Stimulated activated CD4-positive, alpha-beta T cell treated with anti-CD3 and anti-CD28 coated beads, Interleukin-15, amount 100 ng/mL, for 24 hours (primary cell): ENCODE measurements around the gene ZNF550.

ENCODE experiments used
- DNase-seq: peaks from one replicate; pipeline ENCODE4 v3.0.0-alpha.2; 2020

Gene ZNF550

GRCh38 chr19:57559404-57560025 lies at the start of gene ZNF550:
ZNF550 (minus strand) TSS chr19:57559863; CDS start chr19:57559682, 181 bp downstream.
- DNase-seq, result peak; percentile 91

- DNase-seq, result no peak
These were observed 47.3 kb upstream of the ZNF550 start for GRCh38 chr19:57606931-57607330.

- peak; percentile 93 for DNase-seq
These were observed 40.2 kb upstream of the ZNF550 start, which contains the start of gene ZNF530 for GRCh38 chr19:57599761-57600383. ZNF530 (plus strand) TSS chr19:57599885; CDS start chr19:57604346, 4,461 bp downstream.

DNA sequence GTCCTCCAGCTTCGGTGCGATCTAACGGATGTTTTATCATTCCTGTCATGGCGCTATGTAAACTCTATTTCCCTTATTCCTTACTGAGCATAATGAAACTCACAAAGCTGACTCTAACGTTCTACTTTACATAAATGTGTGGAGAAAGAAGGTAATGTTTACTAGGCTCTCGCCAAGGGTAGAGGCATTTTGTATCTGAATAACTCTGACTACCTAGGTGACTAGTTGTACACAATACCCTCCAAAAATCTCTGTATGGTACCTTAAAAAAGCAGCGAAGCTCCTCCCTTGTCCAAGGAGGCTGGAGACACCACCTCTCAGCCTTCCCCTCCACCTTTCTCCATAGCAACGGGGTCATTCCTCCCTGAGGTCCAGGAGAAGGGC lies 39.7 kb upstream of the ZNF550 start:
- no peak for DNase-seq

GRCh38 chr19:57587529-57587928 lies 27.9 kb upstream of the ZNF550 start:
- DNase-seq, result no peak

DNA sequence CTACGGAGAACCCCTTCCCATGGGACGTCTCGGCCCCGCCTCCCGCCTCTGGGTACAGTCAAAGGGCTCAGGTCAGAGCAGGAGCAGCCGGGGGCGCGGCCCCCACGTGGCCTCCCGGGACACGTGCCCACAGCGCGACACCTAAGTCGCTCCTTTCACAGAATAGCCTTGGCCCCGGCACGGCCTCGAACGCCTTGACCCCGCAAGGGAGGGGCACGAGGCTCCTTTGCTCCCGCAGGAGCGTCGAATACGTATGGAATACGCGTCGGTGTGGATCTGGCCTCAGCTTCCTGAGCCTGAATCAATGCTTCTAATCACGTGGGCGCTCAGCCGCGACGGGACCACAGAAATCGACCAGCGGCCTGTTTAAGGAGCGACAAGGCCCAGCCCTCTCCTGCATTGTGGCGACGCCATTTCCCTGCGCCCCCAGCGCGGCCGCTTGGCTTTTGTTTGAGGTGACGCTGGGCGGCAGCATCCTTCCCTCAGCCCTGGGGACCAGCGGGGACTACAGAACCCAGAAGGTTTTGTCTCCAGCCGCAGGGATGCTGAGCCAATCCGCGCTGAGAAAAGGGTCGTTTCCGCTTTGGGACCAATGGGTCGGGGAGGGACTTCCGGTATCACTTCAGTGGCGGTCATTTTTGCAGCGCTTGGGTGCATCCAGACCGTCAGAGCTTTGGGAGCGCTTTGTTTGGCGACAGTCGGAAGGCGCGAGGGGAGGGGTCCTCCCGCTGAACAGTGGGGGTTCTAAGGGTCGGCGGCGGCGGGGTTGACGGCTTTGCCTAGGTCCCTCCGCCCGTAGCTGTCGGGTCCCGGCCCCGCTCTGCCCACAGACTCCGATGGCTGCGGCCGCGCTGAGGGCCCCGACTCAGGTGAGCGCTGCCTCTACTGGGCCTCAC lies 24.1 kb upstream of the ZNF550 start, which contains the start of gene ZIK1:
TSS of gene ZIK1 (plus strand) at position 625 of the 896 bp plus-strand sequence. CDS start at position 837, 212 bp downstream.
- DNase-seq, result peak; percentile 86

DNA sequence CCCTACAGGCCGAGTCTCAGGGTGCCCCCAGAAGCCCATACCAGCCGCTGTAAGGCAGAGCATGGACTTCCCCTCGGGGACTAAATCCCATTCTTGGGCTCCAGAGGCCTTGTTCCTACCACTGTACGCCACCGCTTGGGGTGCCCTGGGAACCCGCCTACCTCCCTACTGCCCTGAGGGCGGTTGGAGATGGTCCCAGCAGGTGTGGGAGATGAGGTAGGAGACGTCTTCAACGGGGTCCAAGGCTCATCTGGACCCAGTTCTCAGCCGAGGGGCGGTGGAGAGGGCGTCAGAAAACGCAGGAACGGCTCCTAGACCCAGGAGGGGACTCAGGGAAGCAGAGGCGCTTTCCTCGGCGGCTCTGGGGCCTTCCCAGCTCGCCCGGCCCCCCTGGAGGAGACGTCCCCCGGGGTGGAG lies 23.4 kb upstream of the ZNF550 start:
- DNase-seq, result no peak

DNA sequence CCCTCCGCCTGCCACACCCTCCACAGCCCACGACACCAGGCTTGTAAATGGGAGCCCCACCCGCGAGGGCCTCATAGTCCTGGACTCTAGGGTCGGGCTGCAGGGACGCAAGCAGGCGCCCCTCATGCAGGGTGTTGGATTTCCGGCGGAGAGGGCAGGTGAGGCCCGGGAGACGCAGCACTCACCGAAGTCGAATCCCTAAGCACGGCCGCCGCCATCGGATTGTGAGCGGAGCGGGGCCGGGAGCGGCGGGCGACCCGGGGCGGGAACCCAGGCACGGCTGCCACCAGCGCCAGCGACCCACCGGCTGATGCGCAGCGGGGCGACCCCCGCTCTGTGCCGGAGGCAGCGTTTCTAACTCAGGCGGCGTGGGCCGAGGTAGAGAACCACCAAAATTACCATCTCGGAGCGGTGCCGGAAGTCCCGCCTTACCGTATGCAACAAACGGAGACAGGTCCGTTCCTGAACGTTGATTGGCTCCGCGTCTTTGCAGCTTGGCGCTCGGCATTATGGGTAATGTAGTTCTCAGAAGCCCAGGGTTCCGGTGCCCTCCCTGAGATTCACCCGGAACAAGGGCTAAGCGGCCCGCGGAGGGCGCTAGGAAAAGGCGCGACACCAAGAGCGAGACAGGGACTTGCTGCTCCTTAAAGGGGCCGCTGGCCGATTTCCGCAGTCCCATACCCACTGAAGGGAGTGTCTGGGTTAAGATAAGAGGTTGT lies 19.0 kb upstream of the ZNF550 start, which contains the start of gene ZNF416:
TSS of gene ZNF416 (minus strand) at position 425 of the 719 bp plus-strand sequence. CDS start at position 218, 207 bp downstream.
- DNase-seq, result peak; percentile 94

- DNase-seq, result no peak
These were observed 17.0 kb upstream of the ZNF550 start for GRCh38 chr19:57576661-57577060.

DNA sequence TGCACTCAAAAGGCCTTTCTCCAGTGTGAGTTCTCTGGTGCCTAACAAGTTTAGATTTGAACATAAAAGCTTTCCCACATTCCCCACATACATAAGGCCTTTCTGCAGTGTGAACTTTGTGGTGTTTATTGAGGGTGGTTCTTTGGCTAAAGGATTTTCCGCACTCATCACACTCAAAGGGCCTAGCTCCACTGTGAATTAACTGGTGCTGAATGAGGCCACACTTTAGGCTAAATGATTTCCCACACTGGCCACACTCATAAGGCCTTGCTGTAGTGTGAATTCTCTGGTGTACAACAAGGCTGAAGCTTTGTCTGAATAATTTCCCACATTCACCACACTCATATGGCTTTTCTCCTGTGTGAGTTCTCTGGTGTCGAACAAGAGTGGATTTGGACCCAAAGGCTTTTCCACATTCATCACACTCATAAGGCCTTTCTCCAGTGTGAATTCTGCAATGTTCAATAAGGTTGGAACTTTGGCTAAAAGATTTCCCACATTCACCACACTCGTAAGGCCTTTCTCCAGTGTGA lies 12.8 kb upstream of the ZNF550 start:
- no peak for DNase-seq

- DNase-seq, result no peak
These were observed 11.0 kb upstream of the ZNF550 start for GRCh38 chr19:57570707-57571106.

DNA sequence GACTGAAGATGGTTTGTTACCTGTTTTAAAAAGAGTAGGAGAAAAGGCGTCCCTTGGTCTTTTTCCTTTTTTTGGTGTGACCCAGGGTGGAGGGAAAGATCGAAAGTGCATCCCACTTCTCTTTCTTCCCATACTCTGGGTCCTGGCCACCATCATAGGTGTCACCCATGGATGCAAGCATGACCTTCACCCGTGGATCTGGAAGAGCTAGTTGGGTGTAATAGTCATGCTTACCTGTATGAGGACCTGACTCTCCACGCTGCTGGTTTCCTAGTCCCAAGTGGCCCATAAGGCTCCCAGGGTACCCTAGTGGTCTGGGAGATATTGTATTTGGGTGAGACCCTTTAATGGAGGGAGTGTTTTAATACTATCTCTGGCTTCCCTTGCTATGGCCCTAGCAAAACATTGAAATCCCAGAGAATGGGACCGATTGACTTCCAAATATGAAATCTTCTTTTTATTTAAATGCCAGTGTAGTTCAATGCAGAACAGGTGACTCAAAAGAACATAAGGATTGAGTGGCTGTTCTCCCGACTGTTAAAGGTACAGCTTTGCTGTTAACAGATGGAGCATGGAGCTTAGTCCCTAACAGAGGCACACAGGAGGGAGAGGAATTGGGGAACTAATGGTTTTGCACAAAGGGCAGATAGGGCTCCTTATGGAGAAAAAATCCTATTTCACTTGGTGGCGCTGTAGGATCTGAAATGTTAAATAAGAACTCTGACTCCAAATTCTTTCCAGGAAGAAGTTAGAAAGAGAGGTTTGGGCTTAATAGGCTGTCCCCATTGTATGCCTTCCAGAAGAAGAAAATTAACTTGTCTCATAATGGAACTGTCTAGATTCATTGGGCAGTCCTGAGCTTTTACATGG lies 7.0 kb upstream of the ZNF550 start:
- peak; percentile 4 for DNase-seq

GRCh38 chr19:57563547-57563946 lies 3.9 kb upstream of the ZNF550 start:
- DNase-seq, result no peak

GRCh38 chr19:57560049-57560491 lies 407 bp upstream of the ZNF550 start:
- no peak for DNase-seq

DNA sequence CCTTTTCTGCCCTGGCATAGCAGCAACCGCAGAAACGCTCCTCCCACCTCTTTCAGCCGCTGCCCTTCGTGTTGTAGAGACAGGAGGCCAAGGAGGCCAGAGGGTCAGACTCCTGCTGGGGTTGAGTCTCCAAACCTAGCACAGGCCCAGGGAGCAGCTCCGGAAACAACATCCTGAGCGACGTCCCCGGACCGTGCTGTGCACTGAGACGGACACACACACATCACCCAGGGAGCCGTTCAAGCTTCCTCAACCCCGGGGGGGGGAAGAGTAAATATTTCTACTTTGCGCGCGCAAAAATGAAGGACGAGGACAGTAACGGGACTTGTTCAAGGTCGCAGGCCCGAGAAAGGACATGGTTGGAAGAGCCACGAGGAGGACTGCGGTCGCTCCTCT lies 657 bp downstream of the ZNF550 start:
- DNase-seq, result peak; percentile 25

GRCh38 chr19:57558525-57558924 lies 1.1 kb downstream of the ZNF550 start:
- DNase-seq, result no peak

DNA sequence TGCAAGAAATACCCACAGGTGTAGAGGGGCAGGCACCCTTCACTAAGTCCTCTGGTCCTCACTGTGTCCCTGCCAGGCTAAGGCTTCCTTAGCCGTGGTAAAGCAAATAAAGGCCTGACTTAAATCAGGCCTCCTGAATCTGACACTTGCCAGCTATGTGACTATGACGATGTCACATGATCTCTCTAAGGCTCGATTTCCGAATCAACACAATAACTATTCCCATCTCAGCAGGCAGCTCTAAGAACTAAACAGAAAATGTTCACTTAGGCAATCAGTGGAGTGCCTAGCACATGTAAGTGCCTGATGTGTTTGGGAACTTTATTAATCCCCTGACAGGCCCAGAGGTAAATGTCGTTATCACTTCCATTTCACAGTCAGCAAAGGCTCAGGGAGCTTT lies 2.0 kb downstream of the ZNF550 start:
- no peak for DNase-seq

GRCh38 chr19:57552432-57552831 lies 7.2 kb downstream of the ZNF550 start:
- DNase-seq, result no peak

- DNase-seq, result no peak
These were observed 13.2 kb downstream of the ZNF550 start for GRCh38 chr19:57546513-57546912.

GRCh38 chr19:57537953-57538547 lies 21.6 kb downstream of the ZNF550 start:
- DNase-seq, result no peak
